IgD-negative memory B cell (primary cell): Measurements from ENCODE around the gene CLIP1. TPM values are rescaled to one million over a fixed set of nuclear protein-coding genes. Genes with fewer than 3 reads are reported as not detected.
"Not testable (repeated sequence)": the region's sequence is repeated elsewhere in the genome, so short reads cannot be mapped to it uniquely, and the experiment has no call there.

Source experiments
- H3K27ac Mint-ChIP-seq, 3 donors: one replicate each; pipeline ENCODE4 v1.8.0; 2020 to 2022; ENCODE audit warnings: mild to moderate bottlenecking in 3 of 3, mixed read lengths in 3 of 3, moderate library complexity in 1 of 3
- H3K27me3 Mint-ChIP-seq: one replicate; pipeline ENCODE4 v1.8.0; 2021; ENCODE audit warnings: mixed read lengths
- H3K36me3 Mint-ChIP-seq: one replicate; pipeline ENCODE4 v1.8.0; 2020; ENCODE audit warnings: mild to moderate bottlenecking, mixed read lengths
- H3K4me1 Mint-ChIP-seq, 3 donors: one replicate each; pipeline ENCODE4 v1.8.0; 2020 to 2022; ENCODE audit warnings: mixed read lengths in 3 of 3, mild to moderate bottlenecking in 1 of 3
- H3K4me3 Mint-ChIP-seq, 4 donors: one replicate each; pipeline ENCODE4 v1.8.0; 2020 to 2022; ENCODE audit warnings: mild to moderate bottlenecking in 4 of 4, mixed read lengths in 4 of 4, moderate library complexity in 3 of 4
- H3K9me3 Mint-ChIP-seq, 3 donors: one replicate each; pipeline ENCODE4 v1.8.0; 2020 to 2021; ENCODE audit warnings: mixed read lengths in 3 of 3, mild to moderate bottlenecking in 1 of 3
- polyA plus RNA-seq: library from polyadenylated mRNA; unstranded; fragments of 300-500 nt; fragmentation: Illumina TruSeq; gene quantifications from one replicate; pipeline ENCODE4 v1.2.3, GENCODE V29; 2021

The CLIP1 gene
- polyA plus RNA-seq, 1 donor from 2014 or later: 26.8 TPM

- Mint-ChIP-seq H3K36me3 (no peaks in the 10 kb centered on the region), H3K9me3 (no peaks in the 10 kb centered on the region), H3K27ac (peak overlapping the region; percentile 64 to 99 (median 95)), H3K27me3 (no peaks in the 10 kb centered on the region), H3K4me1 (peaks cover 13 to 24% (median 16%) of the 10 kb centered on the region in 3 donors), H3K4me3 (peak overlapping the region in 2 of 4 donors; percentile 7 to 8)
Observed at GRCh38 chr12:122452701-122453285, 30.3 kb upstream of the CLIP1 start.

GRCh38 chr12:122449317-122449716, 26.8 kb upstream of the CLIP1 start:
- no peak overlapping the region for H3K27ac Mint-ChIP-seq
- H3K9me3 Mint-ChIP-seq: no peaks in the 10 kb centered on the region
- peaks cover 8 to 16% (median 8%) of the 10 kb centered on the region in 3 donors for H3K4me1 Mint-ChIP-seq
- no peak overlapping the region for H3K4me3 Mint-ChIP-seq
- no peaks in the 10 kb centered on the region for H3K36me3 Mint-ChIP-seq
- H3K27me3 Mint-ChIP-seq: no peaks in the 10 kb centered on the region

GRCh38 chr12:122447825-122448224, 25.4 kb upstream of the CLIP1 start:
- not testable (repeated sequence) for H3K27me3 Mint-ChIP-seq, H3K9me3 Mint-ChIP-seq, H3K36me3 Mint-ChIP-seq, H3K4me3 Mint-ChIP-seq, H3K4me1 Mint-ChIP-seq, H3K27ac Mint-ChIP-seq

DNA sequence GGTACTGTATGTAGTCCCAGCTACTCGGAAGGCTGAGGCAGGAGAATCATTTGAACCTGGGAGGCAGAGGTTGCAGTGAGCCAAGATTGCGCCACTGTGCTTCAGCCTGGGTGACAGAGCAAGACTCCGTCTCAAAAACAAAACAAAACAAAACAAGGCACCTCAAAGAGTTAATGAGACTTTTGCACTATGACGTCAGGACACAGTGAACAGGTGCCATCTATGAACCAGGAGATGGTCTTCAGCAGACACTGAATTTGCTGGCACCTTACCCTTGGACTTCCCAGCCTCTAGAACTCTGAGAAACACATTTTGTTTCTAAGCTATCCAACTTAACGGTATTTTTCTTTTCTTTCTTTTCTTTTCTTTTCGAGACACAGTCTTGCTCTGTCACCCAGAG, 23.9 kb upstream of the CLIP1 start:
- H3K4me3 Mint-ChIP-seq, H3K9me3 Mint-ChIP-seq, H3K36me3 Mint-ChIP-seq, H3K4me1 Mint-ChIP-seq, H3K27me3 Mint-ChIP-seq: not testable (repeated sequence)
- H3K27ac Mint-ChIP-seq: peak overlapping the region in 1 of 3 donors; percentile 53

DNA sequence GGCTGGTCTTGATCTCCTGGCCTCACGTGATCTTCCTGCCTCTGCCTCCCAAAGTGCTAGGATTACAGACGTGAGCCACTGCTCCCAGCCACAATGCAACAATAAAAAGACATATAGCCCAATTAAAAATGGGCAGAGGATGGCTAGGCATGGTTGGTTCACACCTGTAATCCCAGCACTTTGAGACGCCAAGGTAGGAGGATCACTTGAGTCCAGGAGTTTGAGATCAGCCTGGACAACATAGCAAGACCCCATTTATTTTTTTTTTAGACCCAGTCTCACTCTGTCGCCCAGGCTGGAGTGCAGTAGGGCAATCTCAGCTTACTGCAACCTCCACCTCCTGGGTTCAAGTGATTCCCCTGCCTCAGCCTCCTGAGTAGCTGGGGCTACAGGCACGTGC, 21.6 kb upstream of the CLIP1 start:
- H3K27me3 Mint-ChIP-seq, H3K4me3 Mint-ChIP-seq, H3K27ac Mint-ChIP-seq: not testable (repeated sequence)

GRCh38 chr12:122438822-122439221, 16.4 kb upstream of the CLIP1 start:
- not testable (repeated sequence) for H3K4me1 Mint-ChIP-seq

More for the DNA sequence above, 21.6 kb upstream of the CLIP1 start:
- not testable (repeated sequence) for H3K4me1 Mint-ChIP-seq, H3K36me3 Mint-ChIP-seq, H3K9me3 Mint-ChIP-seq

GRCh38 chr12:122437656-122438121, 15.2 kb upstream of the CLIP1 start:
- Mint-ChIP-seq H3K27me3 (no peaks in the 10 kb centered on the region), H3K9me3 (no peaks in the 10 kb centered on the region), H3K4me1 (peaks cover 0 to 3% (median 0%) of the 10 kb centered on the region in 3 donors), H3K27ac (no peak overlapping the region), H3K36me3 (no peaks in the 10 kb centered on the region), H3K4me3 (no peak overlapping the region)

More at GRCh38 chr12:122438822-122439221, 16.4 kb upstream of the CLIP1 start:
- H3K27ac Mint-ChIP-seq: peak overlapping the region in 1 of 3 donors; percentile 15
- H3K4me3 Mint-ChIP-seq, H3K27me3 Mint-ChIP-seq, H3K36me3 Mint-ChIP-seq, H3K9me3 Mint-ChIP-seq: not testable (repeated sequence)

GRCh38 chr12:122435186-122435585, 12.7 kb upstream of the CLIP1 start:
- H3K27ac Mint-ChIP-seq: no peak overlapping the region
- no peaks in the 10 kb centered on the region for H3K36me3 Mint-ChIP-seq
- no peaks in the 10 kb centered on the region for H3K9me3 Mint-ChIP-seq
- H3K27me3 Mint-ChIP-seq: no peaks in the 10 kb centered on the region
- no peak overlapping the region for H3K4me3 Mint-ChIP-seq
- peaks cover 0 to 3% (median 0%) of the 10 kb centered on the region in 3 donors for H3K4me1 Mint-ChIP-seq

GRCh38 chr12:122429043-122429442, 6.6 kb upstream of the CLIP1 start:
- H3K27ac Mint-ChIP-seq, H3K4me1 Mint-ChIP-seq, H3K36me3 Mint-ChIP-seq, H3K27me3 Mint-ChIP-seq, H3K4me3 Mint-ChIP-seq, H3K9me3 Mint-ChIP-seq: not testable (repeated sequence)

DNA sequence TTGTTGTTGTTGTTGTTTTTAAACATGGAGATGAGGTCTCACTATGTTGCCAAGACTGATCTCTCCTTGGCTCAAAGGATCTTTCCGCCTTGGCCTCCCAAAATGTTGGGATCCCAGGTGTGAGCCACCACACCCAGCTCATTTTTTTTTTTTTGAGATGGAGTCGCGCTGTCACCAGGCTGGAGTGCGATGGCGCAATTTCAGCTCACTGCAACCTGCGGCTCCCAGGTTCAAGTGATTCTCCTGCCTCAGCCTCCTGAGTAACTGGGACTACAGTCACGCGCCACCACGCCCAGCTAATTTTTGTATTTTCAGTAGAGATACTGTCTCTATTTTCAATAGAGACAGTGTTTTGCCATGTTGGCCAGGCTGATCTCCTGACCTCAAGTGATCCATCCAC, 4.9 kb upstream of the CLIP1 start:
- Mint-ChIP-seq H3K27ac (no peak overlapping the region), H3K4me3 (no peak overlapping the region), H3K36me3 (no peaks in the 10 kb centered on the region), H3K4me1 (peaks cover 6 to 14% (median 12%) of the 10 kb centered on the region in 3 donors), H3K27me3 (no peaks in the 10 kb centered on the region), H3K9me3 (no peaks in the 10 kb centered on the region)

DNA sequence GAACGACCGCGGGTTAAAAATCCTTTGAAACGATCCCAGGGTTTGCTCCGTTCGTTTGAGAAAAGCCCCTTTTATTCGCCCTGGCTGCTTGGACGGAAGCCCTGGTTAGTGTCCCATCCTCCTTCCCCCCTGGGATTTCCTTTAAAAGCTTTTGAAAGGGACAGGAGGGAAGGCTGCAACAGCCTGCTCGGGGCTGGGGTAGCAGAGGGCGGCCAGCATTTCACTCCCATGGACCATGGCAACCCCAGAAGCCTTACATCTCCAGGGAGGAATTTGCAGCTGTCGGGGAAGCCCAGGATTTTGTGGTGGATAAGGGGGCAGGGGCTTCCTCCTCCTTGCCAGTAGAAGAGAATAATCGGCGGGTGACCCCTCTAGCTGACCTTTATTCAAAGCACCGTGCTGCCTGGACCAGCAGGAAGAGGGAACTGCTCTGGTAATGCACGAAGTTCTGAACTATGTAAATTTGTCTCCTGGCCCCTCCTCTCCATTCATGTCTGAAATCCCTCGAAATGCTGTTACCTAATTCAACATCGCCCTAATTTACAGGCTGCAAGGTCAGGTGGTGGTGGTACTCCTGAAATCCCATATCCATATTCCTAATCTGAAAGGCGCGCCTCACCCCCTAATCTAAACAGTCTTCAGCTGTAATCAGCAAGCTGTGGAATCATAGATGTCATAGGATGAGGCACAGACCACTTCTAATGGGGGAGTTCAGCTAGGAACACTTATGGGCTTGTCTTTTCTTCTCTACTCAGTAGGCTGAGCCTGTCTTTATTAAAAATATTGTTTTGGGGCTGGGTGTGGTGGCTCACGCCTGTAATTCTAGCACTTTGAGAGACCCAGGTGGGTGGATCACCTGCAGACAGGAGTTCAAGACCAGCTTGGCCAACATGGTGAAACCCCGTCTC, 1.0 kb upstream of the CLIP1 start:
- H3K27ac Mint-ChIP-seq: peak overlapping the region; percentile 5 to 85 (median 63)
- H3K27me3 Mint-ChIP-seq: no peaks in the 10 kb centered on the region
- H3K4me3 Mint-ChIP-seq: peak overlapping the region; percentile 84 to 95 (median 94)
- H3K36me3 Mint-ChIP-seq: no peaks in the 10 kb centered on the region
- no peaks in the 10 kb centered on the region for H3K9me3 Mint-ChIP-seq
- peaks cover 16 to 30% (median 29%) of the 10 kb centered on the region in 3 donors for H3K4me1 Mint-ChIP-seq

GRCh38 chr12:122422730-122423257, 325 bp upstream of the CLIP1 start:
- Mint-ChIP-seq H3K4me3 (peak overlapping the region; percentile 84 to 95 (median 94)), H3K9me3 (peaks cover 0 to 1% (median 0%) of the 10 kb centered on the region in 3 donors), H3K27me3 (no peaks in the 10 kb centered on the region), H3K27ac (peak overlapping the region in 2 of 3 donors; percentile 46 to 63), H3K36me3 (no peaks in the 10 kb centered on the region), H3K4me1 (peaks cover 21 to 35% (median 34%) of the 10 kb centered on the region in 3 donors)

GRCh38 chr12:122421187-122421820, 1.2 kb downstream of the CLIP1 start:
- no peaks in the 10 kb centered on the region for H3K36me3 Mint-ChIP-seq
- peak overlapping the region; percentile 91 to 98 (median 97) for H3K4me3 Mint-ChIP-seq
- peaks cover 24 to 37% (median 36%) of the 10 kb centered on the region in 3 donors for H3K4me1 Mint-ChIP-seq
- no peaks in the 10 kb centered on the region for H3K27me3 Mint-ChIP-seq
- H3K27ac Mint-ChIP-seq: peak overlapping the region; percentile 87 to 92 (median 91)
- peaks cover 0 to 1% (median 0%) of the 10 kb centered on the region in 3 donors for H3K9me3 Mint-ChIP-seq

DNA sequence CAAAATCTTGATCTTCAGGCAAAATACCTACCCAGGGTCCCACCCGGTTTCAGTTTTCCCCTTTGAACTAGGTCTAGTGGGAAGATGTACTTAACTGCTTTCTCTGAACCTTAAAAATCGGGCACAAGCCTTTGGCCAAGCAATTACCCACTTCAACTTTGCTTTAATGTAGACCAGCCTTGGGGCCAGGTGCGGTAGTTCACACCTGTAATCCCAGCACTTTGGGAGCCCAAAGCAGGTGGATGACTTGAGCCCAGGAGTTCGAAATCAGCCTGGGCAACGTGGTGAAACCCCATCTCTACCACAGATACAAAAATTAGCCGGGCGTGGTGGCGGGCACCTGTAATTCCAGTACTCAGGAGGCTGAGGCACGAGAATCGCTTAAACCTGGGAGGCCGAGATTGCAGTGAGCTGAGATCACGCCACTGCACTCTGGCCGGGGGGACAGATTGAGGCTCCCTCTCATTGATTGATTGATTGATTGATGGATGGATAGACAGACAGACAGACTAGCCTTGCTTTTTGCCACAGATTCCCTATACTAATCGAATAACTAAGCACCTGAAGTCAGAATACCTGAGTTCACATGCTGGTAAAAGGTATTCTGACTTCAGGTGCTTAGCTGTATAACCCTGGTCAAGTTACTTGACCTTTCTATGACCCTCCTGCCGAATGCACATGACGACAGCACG, 1.9 kb downstream of the CLIP1 start:
- H3K9me3 Mint-ChIP-seq: peaks cover 0 to 1% (median 0%) of the 10 kb centered on the region in 3 donors
- H3K36me3 Mint-ChIP-seq: no peaks in the 10 kb centered on the region
- H3K4me3 Mint-ChIP-seq: peak overlapping the region; percentile 91 to 98 (median 97)
- H3K4me1 Mint-ChIP-seq: peaks cover 31 to 39% (median 37%) of the 10 kb centered on the region in 3 donors
- H3K27ac Mint-ChIP-seq: peak overlapping the region; percentile 88 to 92 (median 91)
- H3K27me3 Mint-ChIP-seq: no peaks in the 10 kb centered on the region
